GM21576 (cell line): Measurements from ENCODE around the gene OR10P1.
A peak's percentile ranks its signal among the peaks of the same experiment; 100 is the strongest.
"Not testable (repeated sequence)": the region's sequence is repeated elsewhere in the genome, so short reads cannot be mapped to it uniquely, and the experiment has no call there.

ENCODE experiments used
- ATAC-seq: cut with Tn5 transposase; IDR thresholded peaks from one replicate; pipeline ENCODE4 v1.9.1; 2021; ENCODE audit warnings: mild to moderate bottlenecking, moderate library complexity; ENCODE audit not compliant: unreplicated experiment

Gene OR10P1, protein sequence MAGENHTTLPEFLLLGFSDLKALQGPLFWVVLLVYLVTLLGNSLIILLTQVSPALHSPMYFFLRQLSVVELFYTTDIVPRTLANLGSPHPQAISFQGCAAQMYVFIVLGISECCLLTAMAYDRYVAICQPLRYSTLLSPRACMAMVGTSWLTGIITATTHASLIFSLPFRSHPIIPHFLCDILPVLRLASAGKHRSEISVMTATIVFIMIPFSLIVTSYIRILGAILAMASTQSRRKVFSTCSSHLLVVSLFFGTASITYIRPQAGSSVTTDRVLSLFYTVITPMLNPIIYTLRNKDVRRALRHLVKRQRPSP

DNA sequence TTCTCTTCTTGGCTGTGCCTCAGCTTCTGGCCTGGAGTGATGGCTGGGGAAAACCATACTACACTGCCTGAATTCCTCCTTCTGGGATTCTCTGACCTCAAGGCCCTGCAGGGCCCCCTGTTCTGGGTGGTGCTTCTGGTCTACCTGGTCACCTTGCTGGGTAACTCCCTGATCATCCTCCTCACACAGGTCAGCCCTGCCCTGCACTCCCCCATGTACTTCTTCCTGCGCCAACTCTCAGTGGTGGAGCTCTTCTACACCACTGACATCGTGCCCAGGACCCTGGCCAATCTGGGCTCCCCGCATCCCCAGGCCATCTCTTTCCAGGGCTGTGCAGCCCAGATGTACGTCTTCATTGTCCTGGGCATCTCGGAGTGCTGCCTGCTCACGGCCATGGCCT lies at the start of gene OR10P1:
Gene OR10P1 (plus strand): TSS at position 40 of the 400 bp plus-strand sequence. CDS start 0 bp downstream, at position 40.
- no peak for ATAC-seq

DNA sequence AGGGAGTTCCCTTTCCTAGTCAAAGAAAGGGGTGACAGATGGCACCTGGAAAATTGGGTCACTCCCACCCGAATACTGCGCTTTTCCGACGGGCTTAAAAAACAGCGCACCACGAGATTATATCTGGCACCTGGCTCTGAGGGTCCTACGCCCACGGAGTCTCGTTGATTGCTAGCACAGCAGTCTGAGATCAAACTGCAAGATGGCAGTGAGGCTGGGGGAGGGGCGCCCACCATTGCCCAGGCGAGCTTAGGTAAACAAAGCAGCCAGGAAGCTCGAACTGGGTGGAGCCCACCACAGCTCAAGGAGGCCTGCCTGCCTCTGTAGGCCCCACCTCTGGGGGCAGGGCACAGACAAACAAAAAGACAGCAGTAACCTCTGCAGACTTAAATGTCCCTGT lies 46.5 kb upstream of the OR10P1 start:
- not testable (repeated sequence) for ATAC-seq

DNA sequence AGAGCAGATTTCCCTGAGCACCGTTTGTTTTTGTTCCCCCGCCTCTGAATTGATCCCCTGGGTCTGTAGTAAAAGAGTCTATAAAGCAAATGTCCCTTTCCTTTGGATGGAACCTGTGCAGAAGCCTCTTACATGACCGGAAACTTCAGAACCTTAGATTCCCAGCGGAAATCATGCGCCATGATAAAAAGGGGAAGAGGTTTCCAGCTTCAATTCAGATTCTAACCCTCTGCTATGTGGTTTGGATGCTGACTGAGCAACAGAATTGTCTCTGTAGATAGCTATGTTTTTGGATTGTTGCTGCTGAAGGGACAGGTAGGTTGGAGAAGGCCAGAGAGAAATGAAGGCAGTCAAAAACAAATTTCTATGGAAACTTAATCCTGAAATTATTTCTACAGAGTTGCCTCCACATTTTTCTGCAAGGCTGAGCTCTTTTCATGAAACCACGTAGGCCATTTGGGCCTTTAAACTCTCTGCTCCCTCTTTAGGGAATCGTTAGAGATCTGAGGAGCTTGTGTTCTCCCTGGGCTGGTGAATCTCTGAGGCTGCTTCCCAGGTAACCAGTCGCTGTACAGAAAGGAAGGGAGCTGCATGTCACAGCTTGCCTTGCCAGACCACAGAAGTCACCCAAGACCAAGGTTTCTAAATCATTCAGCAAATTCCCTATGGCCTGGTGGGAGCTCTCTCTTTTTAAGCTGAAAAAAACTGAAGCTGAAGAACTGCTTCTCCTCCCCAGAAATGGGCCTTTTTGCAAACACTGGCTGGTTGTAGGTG lies 28.7 kb upstream of the OR10P1 start:
- ATAC-seq, result no peak

DNA sequence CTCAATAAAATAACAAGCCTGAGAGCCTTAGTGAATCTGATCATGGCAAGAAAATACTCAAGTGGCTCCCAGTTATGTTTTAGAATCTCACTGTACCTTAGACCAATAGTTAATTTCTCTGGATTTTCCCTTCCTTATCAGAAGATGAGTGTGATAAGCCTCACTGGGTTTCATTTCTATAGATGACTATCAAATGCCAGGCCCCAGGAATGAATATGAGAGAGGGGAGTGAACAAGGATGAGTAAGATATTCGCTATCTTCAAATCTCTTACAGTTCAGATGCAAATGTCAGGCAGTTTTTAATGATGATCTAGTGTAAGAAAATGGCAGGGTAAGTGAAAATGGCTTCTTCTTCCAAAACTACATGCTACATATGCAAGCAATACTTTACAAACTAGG lies 26.1 kb upstream of the OR10P1 start:
- no peak for ATAC-seq

DNA sequence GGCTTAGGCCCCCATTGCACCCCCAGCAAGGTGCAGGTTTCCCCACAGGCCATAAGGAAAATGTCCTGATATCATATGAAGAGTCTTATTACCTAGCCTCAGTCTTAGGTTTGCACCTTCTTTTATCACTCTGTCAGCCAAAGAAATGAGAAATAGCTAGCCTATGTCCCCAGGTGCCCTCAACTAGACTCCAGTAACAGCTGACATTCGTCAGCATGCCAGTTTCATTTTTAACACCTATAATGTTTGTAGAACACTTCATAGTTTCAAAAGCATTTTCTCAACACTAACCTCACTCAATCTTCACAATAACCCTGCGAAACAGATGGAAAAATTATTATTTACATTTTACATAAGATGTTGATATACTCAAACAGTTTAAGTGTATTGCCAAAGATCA lies 24.0 kb upstream of the OR10P1 start:
- ATAC-seq, result no peak

DNA sequence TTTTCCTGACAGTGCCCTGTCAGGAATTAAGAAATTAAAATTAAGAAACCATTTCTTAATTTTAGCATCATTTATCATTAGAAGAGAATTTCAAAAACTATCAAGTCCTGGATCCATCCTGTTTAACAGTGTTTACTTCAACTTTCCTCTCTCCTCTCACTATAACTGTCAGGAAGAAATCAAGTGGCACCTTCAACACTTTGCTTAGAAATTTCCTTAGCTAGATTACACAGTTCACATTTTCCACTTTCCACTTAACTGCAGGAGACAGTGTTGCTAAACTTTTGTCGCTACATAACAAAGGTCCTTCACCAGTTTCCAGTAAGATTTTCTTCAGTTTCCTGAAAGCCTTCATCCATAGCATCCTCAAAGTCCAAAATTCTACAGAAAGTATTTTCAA lies 21.9 kb upstream of the OR10P1 start:
- ATAC-seq, result no peak

DNA sequence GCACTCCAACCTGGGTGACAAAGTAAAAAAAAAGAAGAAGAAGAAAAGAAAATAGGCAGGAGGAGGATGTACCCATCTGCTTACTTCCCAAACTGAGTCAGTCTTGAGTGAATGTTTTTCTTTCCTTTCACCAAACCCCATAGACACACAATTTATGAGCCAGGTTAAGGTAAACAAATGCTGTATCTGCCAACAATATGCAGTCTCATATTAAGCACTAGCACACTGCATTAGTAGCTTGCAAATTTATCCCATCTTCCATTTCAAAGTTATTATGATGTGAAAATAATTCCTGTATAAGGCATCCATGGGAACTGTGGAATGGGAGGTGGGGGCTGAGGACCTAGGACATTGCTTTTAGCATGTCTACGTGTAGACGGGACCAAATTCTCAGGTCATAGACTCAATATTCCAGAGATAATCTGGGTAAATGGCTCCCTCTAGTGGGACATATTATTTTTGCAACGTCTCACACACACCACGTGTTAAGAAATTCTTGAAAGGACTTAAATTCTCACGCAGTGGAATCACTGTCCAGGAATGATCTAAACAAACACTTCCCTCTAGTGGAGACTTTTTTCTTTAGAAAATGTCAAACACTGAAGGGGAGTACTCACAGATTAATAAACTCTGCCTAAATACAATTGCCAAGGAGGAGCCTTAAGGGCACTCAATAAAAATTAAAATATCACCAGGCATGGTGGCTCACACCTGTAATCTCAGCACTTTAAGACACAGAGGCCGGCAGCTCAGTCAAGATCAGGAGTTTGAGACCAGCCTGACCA lies 17.1 kb upstream of the OR10P1 start:
- peak; percentile 89 for ATAC-seq

DNA sequence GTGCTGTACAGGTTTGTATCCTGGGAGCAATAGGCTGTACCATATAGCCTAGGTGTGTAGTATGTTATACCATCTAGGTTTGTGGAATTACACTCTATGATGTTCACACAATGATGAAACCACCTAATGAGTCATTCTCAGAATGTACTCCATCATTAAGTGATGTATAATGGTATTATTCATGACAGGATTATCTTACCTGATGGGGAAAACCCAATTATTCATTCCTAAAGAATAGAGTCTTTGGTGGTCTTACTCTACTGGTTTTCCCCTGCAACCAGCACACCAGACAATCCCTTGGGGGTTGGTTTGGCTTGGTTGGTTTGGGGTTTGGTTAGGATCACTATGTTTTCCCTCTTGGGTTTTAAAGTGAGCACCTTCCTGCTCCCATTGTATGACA lies 12.6 kb upstream of the OR10P1 start:
- ATAC-seq, result no peak

DNA sequence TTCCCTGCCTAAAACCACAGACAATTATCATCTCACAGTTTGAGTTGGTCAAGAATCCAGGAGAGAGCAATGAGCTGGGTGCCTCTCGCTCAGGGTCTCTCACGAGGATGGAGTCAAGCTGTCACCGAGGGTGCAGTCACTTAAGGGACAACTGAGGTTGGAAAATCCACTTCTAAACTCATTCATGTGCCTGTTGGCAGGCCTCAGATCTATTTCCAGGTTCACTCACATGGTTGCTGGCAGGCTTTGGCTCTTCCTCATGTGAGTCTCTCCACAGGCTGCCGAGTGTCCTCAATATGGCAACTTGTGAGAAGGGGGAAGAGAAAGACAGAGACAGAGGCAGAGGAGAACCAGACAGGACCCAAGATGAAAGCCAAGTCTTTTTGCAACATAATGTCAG lies 10.5 kb upstream of the OR10P1 start:
- ATAC-seq, result no peak

DNA sequence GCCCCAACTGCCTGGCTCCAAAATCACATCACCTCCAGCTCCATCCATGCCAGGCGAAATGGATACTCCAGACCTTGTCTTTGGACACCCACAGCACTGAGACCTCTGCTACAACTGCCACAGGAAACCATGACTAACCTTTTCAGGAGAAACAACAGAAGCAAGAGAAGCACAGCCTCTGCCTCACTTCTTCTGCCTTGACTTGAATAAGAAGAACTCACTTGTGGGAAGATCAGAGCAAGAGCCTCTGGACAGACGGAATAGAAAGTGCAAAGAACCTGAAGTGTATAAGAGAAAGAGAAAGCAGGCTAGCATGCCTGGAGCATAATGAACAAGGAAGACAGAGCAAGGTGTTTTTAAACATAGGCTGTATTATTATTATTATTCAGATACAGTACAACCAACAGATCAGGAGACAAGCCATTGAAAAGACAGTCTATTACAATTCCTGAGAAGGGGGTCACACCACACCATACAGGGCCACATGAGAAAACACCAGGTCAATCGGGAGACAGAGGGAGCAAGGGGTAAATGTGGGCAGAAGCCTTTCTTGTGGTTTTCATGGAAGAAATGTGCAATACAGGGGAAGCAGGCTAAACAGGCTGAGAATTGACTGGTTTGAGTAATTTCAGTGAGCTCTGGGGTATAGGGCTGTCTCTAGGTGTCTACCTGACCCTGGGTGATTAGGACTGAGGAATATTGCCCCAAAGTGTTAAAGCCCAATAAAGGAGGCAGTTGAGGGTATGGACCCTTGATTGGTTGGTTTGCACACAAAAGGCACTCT lies 7.4 kb upstream of the OR10P1 start:
- ATAC-seq, result no peak

DNA sequence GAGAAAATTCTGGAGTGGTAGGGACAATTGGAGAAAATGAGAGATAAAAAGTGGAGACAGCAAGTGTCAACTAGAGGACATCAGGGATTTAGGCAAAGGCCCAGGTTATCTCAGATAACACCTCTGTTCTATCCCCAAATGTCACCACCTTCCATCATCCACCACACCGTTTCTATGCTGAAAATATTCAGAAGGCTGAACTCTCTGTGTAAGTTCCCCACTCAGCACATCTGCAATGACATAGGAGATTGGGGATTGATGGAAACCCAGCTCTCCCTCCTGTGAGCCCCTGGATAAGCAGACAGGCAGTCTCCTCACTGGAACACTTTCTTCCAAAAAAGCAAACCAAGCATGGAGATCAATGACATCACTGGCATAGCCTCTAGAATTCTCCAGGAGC lies 5.6 kb upstream of the OR10P1 start:
- ATAC-seq, result no peak

DNA sequence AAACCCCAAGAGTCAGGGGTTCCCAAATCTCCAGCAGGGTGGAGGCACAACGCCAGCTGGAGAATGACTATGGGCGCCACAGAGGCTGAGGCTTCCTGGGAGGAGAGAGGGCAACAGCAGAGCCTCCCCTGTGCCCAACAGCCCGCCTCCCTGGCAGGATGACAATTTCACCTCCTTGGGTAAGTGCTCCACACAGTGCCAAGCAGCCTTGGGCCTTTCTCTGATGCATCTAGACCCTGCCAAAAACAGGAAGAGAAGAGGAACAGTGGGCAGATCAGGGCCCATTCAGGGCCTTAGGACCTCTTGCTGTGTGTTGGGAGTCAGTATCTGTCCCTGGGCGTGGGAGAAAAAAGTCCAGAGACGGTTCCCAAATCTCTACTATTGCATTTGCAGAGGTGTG lies 5.0 kb upstream of the OR10P1 start:
- ATAC-seq, result no peak

DNA sequence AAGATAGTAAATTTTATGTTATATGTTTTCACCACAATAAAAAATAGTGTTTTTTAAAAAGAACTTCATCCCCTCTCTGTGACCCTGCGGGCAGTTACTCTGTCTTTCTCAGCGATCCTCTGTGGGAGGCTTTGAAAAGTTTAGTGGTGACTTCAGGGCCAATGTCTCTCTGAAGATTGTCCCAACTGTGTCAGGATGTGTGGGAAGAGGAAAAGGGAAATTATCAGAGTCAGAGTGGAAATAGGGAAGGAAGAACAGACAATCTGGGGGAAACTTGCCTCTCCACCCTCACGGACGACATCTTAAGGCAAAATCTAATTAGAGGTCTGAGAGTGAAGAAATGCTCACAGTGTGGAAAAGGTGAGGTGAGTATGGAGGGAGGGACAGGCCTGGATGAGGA lies 3.5 kb upstream of the OR10P1 start:
- ATAC-seq, result no peak

DNA sequence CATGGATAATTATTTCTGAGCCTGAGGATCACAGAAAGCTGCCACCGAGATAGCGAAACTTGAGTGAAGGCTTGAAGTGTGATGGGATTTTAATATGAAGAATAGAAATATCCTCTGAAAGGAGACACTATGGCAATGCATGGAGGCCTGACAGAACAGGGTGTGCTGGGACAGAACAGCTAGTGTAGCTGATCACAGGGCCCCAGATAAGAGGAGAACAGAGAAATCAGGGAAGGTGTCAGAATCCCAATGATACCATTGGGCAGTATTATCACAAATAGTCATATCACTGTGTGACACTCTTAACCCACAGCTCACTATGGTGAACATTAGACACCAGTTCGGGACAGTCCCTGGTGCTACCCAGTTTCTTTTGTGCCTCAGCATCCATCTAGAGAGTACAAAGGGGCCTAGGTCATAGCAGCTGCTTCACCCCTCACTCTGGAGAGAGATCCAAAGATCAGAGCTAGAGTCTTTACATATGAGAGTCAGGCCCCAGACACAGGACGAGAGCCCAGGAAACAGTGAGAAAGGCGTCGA lies 506 bp upstream of the OR10P1 start:
- no peak for ATAC-seq

DNA sequence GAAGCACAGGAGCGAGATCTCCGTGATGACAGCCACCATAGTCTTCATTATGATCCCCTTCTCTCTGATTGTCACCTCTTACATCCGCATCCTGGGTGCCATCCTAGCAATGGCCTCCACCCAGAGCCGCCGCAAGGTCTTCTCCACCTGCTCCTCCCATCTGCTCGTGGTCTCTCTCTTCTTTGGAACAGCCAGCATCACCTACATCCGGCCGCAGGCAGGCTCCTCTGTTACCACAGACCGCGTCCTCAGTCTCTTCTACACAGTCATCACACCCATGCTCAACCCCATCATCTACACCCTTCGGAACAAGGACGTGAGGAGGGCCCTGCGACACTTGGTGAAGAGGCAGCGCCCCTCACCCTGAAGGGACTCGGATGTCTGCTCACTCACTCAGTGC lies 775 bp downstream of the OR10P1 start:
- ATAC-seq, result no peak

DNA sequence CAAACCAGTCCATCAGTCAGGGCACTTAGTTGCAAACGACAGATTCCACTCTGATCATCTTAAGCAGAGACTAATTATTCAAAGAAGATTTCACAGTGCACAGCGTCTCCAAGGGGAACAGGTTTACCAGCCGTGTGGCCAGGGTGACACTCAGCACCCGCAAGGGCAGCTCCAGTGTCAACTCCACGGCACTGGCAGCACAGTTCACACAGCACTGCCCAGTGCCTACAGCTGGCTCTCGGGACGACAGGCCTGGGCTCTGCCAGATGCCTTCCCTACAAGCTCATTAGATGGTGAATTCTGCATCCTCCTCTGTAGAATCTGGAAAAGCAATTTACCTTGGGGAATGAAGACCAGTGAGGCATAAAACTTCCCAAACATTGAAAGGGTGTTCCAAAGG lies 4.9 kb downstream of the OR10P1 start:
- ATAC-seq, result no peak

DNA sequence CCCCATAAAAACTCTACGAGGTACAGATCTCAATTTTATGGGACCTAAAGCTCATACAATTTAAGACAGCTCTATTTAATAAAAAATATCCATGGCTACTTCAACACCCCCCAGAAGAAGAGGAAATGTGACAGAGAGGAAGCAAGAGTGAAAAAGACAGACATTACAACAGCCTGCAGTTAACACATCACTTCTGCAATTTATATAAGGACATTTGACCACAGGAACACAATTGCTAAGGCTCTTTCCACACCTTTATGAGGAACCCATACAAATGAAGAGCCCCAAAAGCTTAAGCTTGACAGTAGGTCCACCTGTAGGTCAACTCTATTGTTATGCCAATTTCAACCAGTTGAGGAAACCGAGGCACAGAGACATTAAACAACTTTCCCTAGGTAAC lies 5.6 kb downstream of the OR10P1 start:
- no peak for ATAC-seq

DNA sequence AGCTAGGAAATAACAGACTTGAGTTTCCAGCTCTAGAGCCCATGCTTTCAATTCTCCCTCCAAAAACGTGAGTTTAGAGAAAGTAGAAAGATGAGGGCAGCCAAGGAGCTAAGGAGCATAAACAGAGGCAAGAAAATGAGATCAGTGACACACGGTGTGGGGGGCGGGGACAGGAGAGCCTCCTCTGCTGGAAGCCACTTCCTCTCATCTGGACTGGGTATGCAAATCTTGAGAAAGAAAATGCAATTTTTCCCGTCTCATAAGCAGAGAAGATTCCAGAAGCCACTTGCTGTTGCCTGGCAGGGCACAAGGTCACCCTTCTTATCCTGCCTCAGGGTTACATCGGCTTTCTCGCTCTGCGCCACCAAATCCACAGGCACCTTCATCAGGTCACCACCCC lies 6.0 kb downstream of the OR10P1 start:
- peak; percentile 29 for ATAC-seq

DNA sequence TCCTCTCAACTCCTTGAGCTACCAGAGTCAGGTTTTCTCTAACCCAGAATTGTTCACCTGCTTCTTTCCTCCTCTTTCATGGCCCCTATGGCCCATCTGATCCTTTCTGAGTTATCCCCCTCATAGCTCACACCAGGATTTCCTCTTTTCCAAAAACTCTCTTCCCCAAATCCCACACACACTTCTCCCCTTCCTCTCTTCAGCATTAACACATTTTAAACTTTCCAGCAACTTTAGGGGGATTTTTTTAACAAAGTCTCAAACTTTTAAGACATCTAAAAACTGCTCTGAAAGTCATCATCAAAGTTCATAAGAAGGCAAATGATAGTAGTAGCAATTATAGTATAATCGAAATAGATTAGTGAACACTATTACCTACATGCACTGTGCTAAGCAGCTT lies 7.9 kb downstream of the OR10P1 start:
- ATAC-seq, result no peak

DNA sequence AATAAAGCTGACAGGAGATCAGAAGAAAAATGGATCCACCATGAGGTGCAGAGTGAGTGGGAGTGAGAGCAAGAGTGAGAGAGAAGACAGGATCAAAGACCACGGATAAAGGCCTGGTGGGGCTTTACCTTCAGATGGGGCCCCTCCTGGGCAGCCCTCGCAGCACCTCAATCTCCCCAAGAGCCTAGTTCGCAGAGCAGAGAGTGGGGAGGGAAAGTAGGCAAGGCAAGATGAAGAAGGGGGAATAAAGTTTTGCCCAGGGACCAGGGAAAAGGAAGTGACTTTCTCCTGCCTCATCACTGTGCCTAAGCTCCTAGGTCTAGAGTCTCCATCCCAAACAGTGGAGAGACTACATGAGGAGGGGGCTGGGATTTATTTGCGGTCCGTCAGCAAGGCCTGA lies 10.3 kb downstream of the OR10P1 start:
- ATAC-seq, result no peak
